GM19452 (cell line): Measurements from ENCODE around the gene EIPR1.

Experiments used
- ATAC-seq: cut with Tn5 transposase; IDR thresholded peaks from one replicate; pipeline ENCODE4 v1.9.1; 2021; ENCODE audit not compliant: unreplicated experiment

EIPR1 gene

DNA sequence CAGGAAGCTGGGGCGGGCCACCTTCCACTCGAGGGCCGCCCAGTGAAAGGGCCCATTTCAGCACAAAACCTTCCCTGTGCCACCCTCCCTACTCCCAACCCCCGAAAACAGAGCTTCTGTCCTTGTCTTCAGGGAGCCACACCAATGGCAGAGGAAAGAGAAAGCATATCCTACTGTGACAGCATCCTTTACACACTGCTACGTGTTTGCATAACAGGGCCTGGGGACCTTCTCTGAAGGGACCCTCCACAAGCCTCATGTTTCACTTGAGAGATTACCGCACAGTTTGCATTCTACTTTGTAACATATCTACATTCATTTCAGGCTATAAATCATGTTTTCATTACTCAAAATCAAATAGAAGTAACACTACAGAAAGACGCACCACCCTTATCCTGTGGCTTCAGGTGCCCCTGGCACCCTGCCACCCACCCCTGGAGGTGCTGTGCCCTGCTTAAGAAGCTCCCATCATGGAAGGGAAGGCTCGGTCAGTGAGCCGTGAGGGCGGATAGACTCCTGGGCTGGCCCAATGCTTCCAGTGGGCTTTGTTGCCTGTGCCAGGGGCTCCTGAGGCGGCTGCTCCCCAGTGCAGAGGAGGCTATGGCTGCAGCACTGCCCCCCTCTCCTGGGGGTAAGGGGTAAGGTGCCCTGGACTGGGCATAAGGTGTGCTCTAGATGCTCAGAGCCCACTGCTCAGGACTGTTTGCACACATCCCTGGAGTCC, 52.0 kb downstream of the EIPR1 start:
- no peak for ATAC-seq

DNA sequence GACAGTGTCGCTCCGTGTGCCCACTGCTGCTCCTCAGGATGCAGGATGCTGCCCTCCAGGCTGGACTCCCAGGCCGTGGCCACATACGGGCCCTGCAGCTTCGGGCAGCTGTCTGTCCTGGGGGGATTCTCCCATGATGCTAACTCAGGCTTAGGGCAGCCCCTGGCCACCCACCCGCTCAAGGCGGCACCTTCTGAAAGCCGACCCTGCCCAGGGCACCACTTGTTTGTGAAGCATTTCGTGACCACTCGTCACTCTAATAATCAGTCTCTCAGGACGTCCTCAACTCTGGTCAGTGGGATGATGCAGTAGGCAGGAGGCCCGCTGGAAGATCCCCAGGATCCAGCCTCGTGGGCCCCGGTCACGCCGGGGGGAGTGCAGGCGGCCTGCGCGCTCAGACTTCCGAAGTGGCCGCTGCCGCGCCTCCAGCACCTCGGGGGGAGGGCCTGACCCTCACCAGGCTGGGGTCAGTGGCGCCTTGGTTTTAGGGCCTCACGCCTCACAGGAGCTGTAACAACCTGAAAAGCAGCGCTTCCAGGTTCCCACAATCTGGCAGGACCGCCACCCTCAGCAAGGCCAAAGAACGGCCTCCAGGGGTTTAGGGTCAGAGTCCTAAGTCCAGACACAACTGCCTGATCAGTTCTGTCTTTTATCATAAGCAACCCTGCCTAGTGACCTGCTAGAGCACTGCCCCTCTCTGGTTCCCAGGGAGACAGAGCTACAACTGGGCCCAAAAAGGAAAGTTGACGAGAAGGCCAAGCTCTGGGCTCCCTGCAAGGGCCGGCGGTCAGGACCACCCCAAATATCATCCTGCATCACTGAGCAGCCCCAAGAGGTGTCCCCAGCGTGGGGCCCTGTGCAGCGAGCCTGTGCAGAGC, 53.0 kb downstream of the EIPR1 start:
- no peak for ATAC-seq

DNA sequence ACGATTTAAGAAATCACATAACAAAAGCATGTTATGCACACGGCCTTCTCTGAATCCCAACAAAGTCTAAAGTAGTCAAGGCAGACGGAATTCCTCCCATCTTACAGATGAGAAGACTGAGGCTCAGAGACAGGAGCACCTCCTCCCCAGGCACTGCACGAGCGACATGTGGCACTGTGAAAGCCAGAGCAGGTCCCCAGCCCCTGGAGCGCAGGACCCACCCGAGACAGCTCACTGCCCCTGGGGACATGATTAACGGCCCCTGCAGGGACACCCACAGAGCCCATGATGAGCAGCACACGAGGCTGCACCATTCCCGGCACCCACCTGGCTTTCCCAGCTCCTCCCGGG, 53.6 kb downstream of the EIPR1 start:
- no peak for ATAC-seq

DNA sequence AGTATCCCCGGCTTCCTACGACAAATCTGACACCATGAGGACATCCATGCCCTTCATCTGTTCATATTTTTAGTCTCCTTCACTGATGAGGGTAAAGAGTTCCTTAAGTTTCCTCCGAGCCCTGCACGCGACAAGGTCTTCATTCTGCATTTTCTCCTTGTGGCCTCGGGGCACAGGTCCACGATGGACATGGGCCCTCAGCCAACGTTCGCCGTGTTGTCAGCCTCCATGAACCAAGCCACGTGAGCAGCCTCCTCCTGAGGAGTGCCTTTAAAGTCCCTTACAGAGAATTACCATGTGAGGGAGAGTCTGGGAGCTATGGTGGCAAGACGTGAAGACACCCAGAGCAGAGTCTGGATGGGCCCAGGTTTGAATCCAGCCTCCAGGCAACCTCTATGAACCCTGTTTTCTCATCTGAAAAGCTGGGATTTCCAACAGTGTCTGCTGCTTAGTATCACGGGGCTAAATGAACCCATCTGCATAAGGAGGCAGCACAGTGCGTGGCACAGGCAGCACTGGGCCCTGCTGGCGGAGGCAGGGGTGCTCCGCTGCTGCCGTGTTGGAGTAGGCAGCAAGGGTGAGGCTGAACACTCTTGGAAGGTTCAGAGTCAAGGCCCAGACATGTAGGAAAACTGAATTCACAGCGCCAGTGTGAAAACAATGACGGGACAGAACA, 54.1 kb downstream of the EIPR1 start:
- no peak for ATAC-seq

DNA sequence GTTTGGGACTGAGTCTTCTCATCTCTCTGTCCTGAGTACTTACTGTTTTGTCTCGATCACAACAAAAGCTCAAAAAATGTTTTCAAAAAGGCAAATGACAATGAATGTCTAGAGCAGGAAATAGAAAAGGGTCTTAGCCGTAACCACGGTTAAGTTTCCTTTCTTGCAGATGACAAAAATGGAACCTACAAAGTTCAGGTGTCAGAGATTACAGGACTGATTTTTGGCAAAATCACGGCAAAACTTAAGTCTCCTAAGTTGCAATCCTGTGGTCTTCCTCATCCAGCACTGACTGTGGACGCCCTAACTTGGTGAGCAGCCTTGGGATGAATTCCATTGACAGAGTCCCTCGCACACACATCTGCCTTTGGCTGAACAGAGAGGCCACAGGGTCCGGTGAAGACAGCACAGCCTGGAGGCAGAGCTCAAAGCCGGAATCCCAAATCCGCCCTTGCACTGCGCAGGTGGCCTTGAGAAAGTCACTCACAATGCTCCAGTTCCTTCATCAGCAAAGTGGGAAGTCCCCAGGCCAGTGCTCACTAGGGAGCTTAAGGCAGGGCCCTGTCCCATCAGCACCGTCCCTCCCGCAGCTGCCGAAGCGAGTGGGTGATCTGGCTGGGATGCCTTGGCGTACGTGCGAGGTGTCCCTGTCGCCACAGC, 55.2 kb downstream of the EIPR1 start:
- no peak for ATAC-seq

DNA sequence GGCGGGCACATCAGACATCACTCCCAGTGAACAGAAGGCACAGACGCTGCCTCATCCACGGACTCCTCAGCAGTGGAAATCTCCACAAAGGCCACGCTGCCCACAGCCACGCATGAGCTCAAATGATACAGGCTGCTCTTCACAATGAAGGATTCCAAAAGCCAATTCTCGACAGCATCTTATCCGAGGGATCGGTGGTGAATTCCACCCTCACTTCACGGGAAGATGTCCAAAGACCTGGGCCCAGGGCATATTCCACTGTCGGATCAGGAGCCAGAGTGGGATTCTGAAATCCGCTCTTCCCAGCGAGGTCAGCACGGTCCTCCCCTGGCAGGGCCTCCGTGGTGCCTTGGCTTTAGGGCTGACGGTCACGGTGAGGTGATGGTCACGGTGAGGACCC, 55.8 kb downstream of the EIPR1 start:
- ATAC-seq: no peak

DNA sequence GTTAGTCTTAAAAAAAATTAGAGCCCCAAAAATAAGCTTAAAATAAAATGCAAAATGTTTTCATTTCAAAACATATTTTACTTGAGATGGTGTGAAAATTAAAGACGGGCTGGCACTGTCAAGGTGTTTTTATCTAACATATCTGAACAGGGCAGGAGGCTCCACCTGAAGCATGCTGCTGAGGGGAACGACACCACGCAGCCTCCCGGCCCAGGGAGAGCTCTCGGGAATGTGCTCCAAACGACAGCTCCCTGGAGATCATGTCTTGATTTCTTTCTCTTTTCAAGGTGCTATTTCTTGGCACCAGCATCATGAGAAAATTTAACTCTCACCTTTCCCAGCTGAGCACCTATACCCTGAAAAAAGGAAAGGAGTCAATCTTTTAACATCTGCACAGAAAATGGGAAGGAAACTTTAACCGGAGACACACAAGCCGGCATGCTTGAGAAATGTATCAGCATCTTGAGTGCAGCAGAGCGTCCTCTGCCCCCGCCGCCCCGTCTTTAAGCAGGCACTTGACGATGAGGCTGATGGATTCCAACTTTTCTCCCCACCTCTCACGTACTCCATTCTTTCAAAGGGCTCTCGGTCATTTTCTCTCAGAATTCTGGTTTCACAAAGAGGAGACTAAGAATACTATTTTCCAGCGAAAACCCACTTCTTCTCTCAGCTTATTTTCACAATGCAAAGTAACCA, 56.6 kb downstream of the EIPR1 start:
- no peak for ATAC-seq

DNA sequence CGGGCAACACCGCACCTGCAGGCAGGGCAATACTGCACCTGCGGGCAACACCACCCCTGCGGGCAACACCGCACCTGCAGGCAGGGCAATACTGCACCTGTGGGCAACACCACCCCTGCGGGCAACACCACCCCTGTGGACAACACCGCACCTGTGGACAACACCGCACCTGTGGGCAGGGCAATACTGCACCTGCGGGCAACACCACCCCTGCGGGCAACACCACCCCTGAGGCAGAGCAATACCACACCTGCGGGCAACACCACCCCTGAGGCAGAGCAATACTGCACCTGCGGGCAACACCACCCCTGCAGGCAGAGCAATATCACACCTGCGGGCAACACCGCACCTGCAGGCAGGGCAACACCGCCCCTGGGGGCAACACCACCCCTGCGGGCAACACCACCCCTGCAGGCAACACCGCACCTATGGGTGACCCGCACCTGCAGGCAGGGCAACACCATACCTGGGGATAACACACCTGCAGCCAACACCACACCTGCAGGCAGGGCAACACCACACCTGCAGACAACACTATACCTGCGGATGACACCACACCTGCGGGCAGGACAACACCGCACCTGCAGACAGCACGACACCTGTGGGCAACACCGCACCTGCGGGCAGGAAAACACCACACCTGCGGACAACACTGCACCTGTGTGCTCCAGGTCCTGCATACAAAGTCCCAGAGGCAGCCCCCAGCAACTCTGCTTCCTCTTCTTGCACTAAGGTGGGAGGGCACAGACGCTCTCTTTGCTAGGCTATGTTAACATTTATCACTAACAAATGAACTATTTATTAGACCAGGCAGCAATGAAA, 57.7 kb downstream of the EIPR1 start:
- ATAC-seq: no peak

DNA sequence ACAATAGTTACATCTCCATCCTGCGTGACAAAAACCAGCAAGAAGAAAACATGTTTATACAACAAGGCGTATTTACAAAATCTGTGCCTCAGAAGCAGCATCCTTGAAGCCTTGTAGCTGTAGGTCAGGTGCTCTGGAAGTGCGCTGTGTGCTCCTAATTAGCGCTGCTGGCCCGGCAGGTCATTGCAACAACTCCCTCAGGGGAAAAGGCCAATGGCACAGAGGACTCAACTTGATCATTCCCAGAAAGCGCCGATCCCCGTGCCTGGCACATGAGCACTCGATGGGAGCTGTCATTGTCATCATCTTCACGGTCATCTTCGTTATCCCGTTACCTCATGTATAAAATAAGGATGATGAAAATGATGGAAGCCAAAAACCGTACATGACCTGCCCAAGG, 58.5 kb downstream of the EIPR1 start:
- no peak for ATAC-seq

DNA sequence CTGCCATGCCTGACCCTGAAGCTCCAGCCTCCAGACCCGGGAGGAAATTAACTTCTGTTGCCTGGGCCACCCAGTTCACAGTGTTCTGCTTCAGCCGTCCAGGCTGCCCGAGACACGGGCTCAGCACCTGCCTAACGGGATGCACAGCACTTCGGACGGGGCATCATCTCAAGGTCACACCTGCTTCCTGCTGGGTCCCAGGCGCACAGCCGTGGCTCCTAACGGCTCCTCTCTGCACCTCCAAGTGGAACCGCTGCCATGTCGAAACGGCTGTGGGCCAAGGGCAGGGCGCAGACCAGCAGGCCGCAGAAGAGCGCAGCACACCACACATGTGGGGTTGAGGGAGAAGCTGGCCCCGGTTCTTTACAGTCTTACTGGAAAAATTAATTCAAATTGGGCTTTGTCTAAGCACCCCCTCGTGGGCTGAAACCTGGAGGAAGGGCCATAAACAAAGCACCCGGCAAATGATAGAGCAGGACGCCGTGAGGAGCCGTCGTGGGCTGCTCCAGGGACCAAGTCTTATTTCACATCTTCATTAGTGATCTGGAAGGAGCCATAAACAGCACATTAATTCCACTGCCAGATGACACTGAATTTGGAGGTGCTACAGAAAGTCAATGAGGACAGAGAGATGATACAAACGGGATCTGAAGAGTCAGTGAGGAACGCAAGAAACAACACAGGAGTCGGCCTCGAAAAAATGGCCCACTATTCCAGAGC, 59.6 kb downstream of the EIPR1 start:
- ATAC-seq: no peak

DNA sequence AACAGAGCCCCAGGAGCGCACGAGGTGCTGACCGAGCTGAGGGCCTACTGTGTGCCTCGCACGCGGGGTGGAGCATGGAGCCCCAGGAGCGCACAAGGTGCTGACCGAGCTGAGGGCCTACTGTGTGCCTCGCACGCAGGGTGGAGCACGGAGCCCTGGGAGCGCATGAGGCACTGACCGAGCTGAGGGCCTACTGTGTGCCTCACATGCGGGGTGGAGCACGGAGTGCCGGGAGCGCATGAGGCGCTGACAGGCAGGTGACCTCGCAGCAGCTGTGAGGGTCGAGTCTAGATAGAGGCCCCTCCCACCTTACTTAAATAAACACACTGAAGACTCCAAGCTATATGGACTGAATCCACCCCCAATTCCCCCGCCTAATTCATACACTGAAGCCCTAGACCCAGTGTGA, 60.3 kb downstream of the EIPR1 start:
- no peak for ATAC-seq

DNA sequence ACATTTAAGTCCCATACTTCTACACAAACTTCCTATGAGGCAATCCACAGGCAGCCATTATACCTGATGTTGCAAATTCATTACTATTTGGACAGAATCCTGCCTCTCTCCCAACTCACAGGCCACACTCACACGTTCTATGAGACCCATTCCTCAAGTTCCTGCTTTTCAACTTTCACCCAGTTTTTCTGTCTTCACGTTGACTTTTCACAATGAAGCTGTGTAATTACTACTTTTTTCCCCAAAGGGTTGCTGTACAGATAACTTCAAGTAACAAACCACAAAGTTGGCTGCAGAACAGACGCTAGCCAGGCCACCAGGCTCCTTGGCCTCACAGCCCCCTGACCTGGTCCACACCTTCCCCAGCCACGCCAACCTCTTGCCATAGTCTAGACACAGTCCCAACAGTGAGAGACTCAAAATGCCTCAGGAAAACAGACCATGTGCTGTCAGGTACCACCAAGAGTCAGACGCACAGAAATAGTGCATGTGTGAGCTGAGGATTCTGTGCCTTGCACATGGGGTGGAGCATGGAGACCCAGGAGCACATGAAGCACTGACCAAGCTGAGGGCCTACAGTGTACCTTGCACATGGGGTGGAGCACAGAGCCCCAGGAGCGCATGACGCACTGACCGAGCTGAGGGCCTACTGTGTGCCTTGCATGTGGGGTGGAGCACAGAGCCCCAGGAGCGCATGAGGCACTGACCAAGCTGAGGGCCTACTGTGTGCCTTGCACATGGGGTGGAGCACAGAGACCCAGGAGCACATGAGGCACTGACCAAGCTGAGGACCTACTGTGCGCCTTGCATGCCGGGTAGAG, 61.0 kb downstream of the EIPR1 start:
- no peak for ATAC-seq

DNA sequence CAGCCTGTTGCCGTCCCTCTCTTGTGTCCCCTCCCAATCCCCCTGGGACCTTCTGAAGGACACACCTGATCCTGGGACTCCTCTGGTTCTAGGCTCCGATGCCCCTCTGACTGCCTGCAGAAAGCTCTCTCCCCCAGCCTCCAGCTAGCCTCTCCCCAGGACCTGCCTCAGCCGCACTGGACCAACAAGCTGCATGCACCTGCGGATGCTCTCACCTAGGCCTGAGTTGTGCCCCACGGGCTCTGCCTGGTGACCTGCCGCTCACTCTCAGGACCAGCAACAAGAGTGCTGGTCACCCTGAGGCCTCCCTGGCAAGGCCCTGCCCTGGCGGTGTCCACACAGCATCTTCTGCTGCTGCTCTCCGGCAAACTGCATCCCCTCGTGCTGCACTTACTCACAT, 63.0 kb downstream of the EIPR1 start:
- ATAC-seq: no peak

DNA sequence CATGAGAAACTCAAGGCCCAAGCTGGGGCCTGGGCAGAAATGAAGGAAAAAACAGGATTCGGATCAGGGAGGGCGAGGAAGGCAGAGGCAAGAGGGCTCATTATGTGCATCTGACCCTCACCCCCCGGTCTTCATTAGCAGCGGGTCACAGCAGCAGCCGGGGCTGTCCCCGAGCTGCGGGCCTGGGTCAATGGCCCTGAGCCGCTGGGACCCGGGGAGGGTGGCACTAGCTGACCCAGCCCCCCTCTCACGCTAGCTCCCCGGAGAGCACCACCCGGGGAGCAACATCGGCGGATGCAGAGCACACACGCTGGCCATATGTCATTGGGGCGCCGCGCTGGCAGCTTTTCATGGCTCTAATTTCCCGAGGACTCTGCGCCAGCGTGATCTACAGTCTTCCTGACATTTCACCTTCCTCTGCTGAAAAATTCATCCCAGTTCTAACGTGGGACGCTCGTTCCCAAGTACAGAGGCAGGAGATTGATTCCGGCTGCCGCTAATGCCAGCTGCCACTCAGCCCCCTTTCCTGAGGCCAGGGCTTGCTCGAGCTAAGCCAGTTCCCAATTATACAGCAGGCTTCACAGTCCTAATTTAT, 63.7 kb downstream of the EIPR1 start:
- no peak for ATAC-seq

DNA sequence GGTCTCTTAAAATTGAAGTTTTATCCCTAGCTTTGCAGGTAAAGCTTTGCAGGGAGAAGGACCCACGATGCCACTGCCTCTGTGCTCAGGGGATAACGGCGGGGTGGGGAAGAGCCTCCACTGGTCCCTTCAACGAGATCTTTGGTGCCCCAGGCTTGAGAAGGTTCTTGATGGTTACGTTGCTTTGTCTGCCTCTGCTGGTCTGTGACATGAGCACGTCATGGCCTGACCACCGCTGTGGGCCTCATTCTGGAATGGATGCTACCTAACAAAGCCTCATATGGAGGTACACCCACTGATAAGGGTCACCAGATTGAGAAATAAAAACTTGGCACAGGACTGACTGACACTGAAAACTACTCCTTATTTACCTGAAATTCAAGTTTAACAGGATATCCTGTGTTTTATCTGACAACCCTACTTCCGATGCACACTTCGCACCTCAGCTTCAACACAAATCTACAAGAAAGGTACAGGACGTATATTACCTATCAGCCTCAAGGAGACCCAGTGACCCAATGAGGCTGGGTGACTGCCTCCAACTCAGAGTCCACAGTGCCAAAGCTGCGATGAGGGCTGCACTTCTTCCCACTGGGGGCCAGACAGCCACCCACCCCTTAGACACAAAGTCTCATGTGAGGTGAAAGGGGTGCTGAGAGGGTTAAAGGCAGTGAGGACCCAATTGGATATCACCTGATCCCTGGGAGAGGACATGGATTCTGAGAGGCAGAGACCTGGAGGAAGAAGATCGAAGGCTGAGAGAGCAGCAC, 64.9 kb downstream of the EIPR1 start:
- no peak for ATAC-seq

DNA sequence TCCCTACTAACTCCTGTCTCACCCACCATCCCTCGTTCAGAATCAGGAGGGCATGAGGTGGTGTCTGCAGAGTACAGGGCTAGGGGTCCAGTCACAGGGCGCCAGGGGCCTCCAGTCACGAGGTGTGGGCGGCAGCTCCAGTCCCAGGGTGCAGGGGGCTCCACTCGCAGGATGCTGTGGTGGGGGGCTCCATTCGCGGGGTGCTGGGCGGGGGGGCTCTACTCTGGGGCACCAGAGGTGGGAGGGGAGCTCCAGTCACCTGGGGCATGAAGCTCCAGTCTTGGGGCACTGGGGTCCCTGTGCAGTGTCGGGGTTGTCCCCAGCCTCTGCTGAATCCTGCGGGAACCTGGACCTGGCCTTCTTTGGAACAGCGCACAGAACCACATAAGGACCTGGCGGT, 66.0 kb downstream of the EIPR1 start:
- ATAC-seq: no peak
